T-cell (primary cell): Measurements from ENCODE around the gene C16orf74. TPM values are rescaled to one million over a fixed set of nuclear protein-coding genes. Genes with fewer than 3 reads are reported as not detected.

Source experiments
- ATAC-seq, 4 experiments: fragments of 200-7000 bp in 3 of 4; fragments of 150-1000 bp in 1 of 4; cut with Tn5 transposase; replicated peaks in 1 of 4; 1 replicate in 3 of 4; 2 replicates in 1 of 4; pipeline ENCODE4 v1.10.0; 2021; ENCODE audit warnings: moderate library complexity in 3 of 4, mild to moderate bottlenecking in 2 of 4, moderate number of reproducible peaks in 1 of 4
- CTCF ChIA-PET, 2 donors: fragments of 300-600 bp; sonication (Branson Sonifier 250); formaldehyde crosslinking; loops; one replicate each; lab custom pipeline; 2022; ENCODE audit warnings: antibody characterized with exemption in 2 of 2; lab: Charles Lee
- POLR2A ChIA-PET, 2 donors: fragments of 300-600 bp; sonication (Branson Sonifier 250); formaldehyde crosslinking; loops; one replicate each; lab custom pipeline; 2022; ENCODE audit warnings: antibody characterized with exemption in 2 of 2; lab: Charles Lee
- DNase-seq, 35 experiments: peaks; one replicate each; pipeline versions ENCODE4 v3.0.0 to v3.0.0-alpha.2; 2013 to 2023
- H3K27ac ChIP-seq: one replicate; pipeline ENCODE4 v1.5.1; 2013; ENCODE audit warnings: low read length
- H3K27me3 ChIP-seq, 2 experiments: replicated peaks in 1 of 2; 1 replicate in 1 of 2; 2 replicates in 1 of 2; pipeline versions ENCODE4 v1.6.1 to v1.7.0; 2013; ENCODE audit warnings: low read length in 1 of 2, mixed read lengths in 1 of 2; ENCODE audit not compliant: control insufficient read depth in 2 of 2, insufficient read depth in 2 of 2; ENCODE audit errors: extremely low read depth in 1 of 2
- H3K36me3 ChIP-seq, 2 donors: 1 replicate in 1 of 2; 2 replicates in 1 of 2; pipeline versions ENCODE4 v1.6.1 to v1.7.0; 2013; ENCODE audit warnings: low read length in 1 of 2; ENCODE audit not compliant: control insufficient read depth in 2 of 2, insufficient read depth in 1 of 2; ENCODE audit errors: extremely low read depth in 1 of 2
- H3K4me1 ChIP-seq, 2 experiments: 1 replicate in 1 of 2; 2 replicates in 1 of 2; pipeline versions ENCODE4 v1.6.1 to v1.7.0; 2013; ENCODE audit warnings: low read length in 2 of 2, mixed read lengths in 1 of 2; ENCODE audit not compliant: insufficient read depth in 2 of 2, control insufficient read depth in 1 of 2; ENCODE audit errors: extremely low read depth in 1 of 2
- H3K4me3 ChIP-seq, 2 donors: 1 replicate in 1 of 2; 2 replicates in 1 of 2; pipeline versions ENCODE4 v1.5.1 to v1.7.0; 2013; ENCODE audit warnings: mild to moderate bottlenecking in 2 of 2, low read length in 1 of 2, moderate library complexity in 1 of 2; ENCODE audit not compliant: control insufficient read depth in 1 of 2; ENCODE audit errors: extremely low read depth in 1 of 2
- H3K9me3 ChIP-seq: 2 replicates; pipeline ENCODE4 v1.7.0; 2013
- H3K27ac Mint-ChIP-seq, 2 donors: one replicate each; pipeline ENCODE4 v1.8.0; 2020 to 2021; ENCODE audit warnings: mild to moderate bottlenecking in 2 of 2, mixed read lengths in 2 of 2
- H3K27me3 Mint-ChIP-seq, 2 donors: one replicate each; pipeline ENCODE4 v1.8.0; 2021 to 2022; ENCODE audit warnings: mixed read lengths in 2 of 2
- H3K36me3 Mint-ChIP-seq: one replicate; pipeline ENCODE4 v1.8.0; 2021; ENCODE audit warnings: mixed read lengths
- H3K4me1 Mint-ChIP-seq, 3 donors: one replicate each; pipeline ENCODE4 v1.8.0; 2020 to 2022; ENCODE audit warnings: mixed read lengths in 3 of 3, mild to moderate bottlenecking in 1 of 3
- H3K4me3 Mint-ChIP-seq, 3 donors: one replicate each; pipeline ENCODE4 v1.8.0; 2020 to 2022; ENCODE audit warnings: mild to moderate bottlenecking in 3 of 3, mixed read lengths in 3 of 3, moderate library complexity in 3 of 3
- H3K9me3 Mint-ChIP-seq, 3 donors: one replicate each; pipeline ENCODE4 v1.8.0; 2020 to 2022; ENCODE audit warnings: mixed read lengths in 3 of 3
- WGBS: methylation state at CpG from one replicate; pipeline ENCODE4 v1.1.5; 2013; ENCODE audit warnings: missing lambda C conversion rate; ENCODE audit not compliant: insufficient coverage; 5-methylcytosine and 5-hydroxymethylcytosine counted together
- total RNA-seq, 35 experiments: library from RNA in 6 of 35; stranded (reverse) in 6 of 35; fragments of 120-200 nt in 1 of 35; gene quantifications; one replicate each; pipeline versions ENCODE4 v1.2.1 to v1.2.4 and lab custom pipeline; 2013 to 2026

Gene C16orf74
- total RNA-seq, 5 donors from 2014 or later (not counting 1 experiment from before 2014, with no cell fraction given), result 3.1 to 21.7 (median 15.6) TPM

- DNase-seq (no peak), ATAC-seq (no peak)
- Mint-ChIP-seq H3K9me3 (peaks cover 3% of the 10 kb centered on the region in 3 donors), H3K4me3 (no peak overlapping the region), H3K27me3 (no peaks in the 10 kb centered on the region), H3K27ac (no peak overlapping the region), H3K36me3 (peaks cover 12% of the 10 kb centered on the region), H3K4me1 (peaks cover 0 to under 1% (median 0%) of the 10 kb centered on the region in 3 donors)
- no peaks in the 10 kb centered on the region for H3K9me3 ChIP-seq
- WGBS, result 93% methylated on average over 44 of the region's 53 CpGs
- CTCF ChIA-PET, result no interaction called here
- POLR2A ChIA-PET, result no interaction called here
- no peaks in the 10 kb centered on the region for H3K36me3 ChIP-seq
- H3K4me3 ChIP-seq, result no peak overlapping the region
- H3K4me1 ChIP-seq, result no peaks in the 10 kb centered on the region
- no peaks in the 10 kb centered on the region for H3K27me3 ChIP-seq
- no peak overlapping the region for H3K27ac ChIP-seq
Measured at GRCh38 chr16:85709766-85710585, 40.9 kb downstream of the C16orf74 start.

- ChIA-PET CTCF (no interaction called here), POLR2A (interaction anchor here in 1 of 2 donors (0.6 kb wide), 1 partner anchor 654 kb away, joined by 7 read pairs; no protein-coding TSS in a partner anchor)
- no peaks in the 10 kb centered on the region for H3K27me3 Mint-ChIP-seq
- H3K36me3 Mint-ChIP-seq, result peaks cover 12% of the 10 kb centered on the region
- Histone ChIP-seq H3K4me3 (no peak overlapping the region), H3K4me1 (no peaks in the 10 kb centered on the region), H3K9me3 (no peaks in the 10 kb centered on the region), H3K36me3 (no peaks in the 10 kb centered on the region), H3K27me3 (no peaks in the 10 kb centered on the region), H3K27ac (no peak overlapping the region)
- no peak for ATAC-seq
- H3K9me3 Mint-ChIP-seq, result peaks cover 3% of the 10 kb centered on the region in 3 donors
- H3K4me1 Mint-ChIP-seq, result no peaks in the 10 kb centered on the region
- no peak overlapping the region for H3K4me3 Mint-ChIP-seq
- no peak overlapping the region for H3K27ac Mint-ChIP-seq
- no peak for DNase-seq
- 84% methylated on average over 5 of the region's 6 CpGs for WGBS
Measured at GRCh38 chr16:85708338-85708737, 42.6 kb downstream of the C16orf74 start.

- Mint-ChIP-seq H3K36me3 (peaks cover 9% of the 10 kb centered on the region), H3K27ac (no peak overlapping the region), H3K9me3 (peaks cover 3% of the 10 kb centered on the region in 3 donors), H3K4me3 (no peak overlapping the region), H3K4me1 (no peaks in the 10 kb centered on the region), H3K27me3 (no peaks in the 10 kb centered on the region)
- H3K27ac ChIP-seq, result no peak overlapping the region
- ATAC-seq (no peak), DNase-seq (no peak)
- H3K9me3 ChIP-seq, result no peaks in the 10 kb centered on the region
- no peaks in the 10 kb centered on the region for H3K36me3 ChIP-seq
- 78% methylated on average over 14 of the region's 16 CpGs for WGBS
- no peak overlapping the region for H3K4me3 ChIP-seq
- H3K4me1 ChIP-seq, result no peaks in the 10 kb centered on the region
- POLR2A ChIA-PET, result no interaction called here
- CTCF ChIA-PET, result no interaction called here
- no peaks in the 10 kb centered on the region for H3K27me3 ChIP-seq
Measured at GRCh38 chr16:85707528-85708095, 43.3 kb downstream of the C16orf74 start.

GRCh38 chr16:85706449-85707034 lies 44.4 kb downstream of the C16orf74 start:
- Histone ChIP-seq H3K27ac (no peak overlapping the region), H3K4me1 (no peaks in the 10 kb centered on the region), H3K4me3 (no peak overlapping the region), H3K9me3 (no peaks in the 10 kb centered on the region), H3K36me3 (no peaks in the 10 kb centered on the region), H3K27me3 (peaks cover 0 to 3% of the 10 kb centered on the region in 2 experiments)
- ATAC-seq (no peak), DNase-seq (no peak)
- Mint-ChIP-seq H3K4me1 (no peaks in the 10 kb centered on the region), H3K9me3 (peaks cover 0 to 5% (median 0%) of the 10 kb centered on the region in 3 donors), H3K36me3 (peaks cover 3% of the 10 kb centered on the region), H3K27ac (no peak overlapping the region), H3K4me3 (no peak overlapping the region), H3K27me3 (no peaks in the 10 kb centered on the region)
- ChIA-PET POLR2A (no interaction called here), CTCF (no interaction called here)
- WGBS, result 87% methylated on average over 5 of the region's 11 CpGs

GRCh38 chr16:85704900-85705846 lies 45.7 kb downstream of the C16orf74 start:
- Histone ChIP-seq H3K36me3 (no peaks in the 10 kb centered on the region), H3K4me1 (no peaks in the 10 kb centered on the region), H3K27me3 (peaks cover 0 to 3% of the 10 kb centered on the region in 2 experiments), H3K27ac (no peak overlapping the region), H3K9me3 (no peaks in the 10 kb centered on the region), H3K4me3 (no peak overlapping the region)
- ChIA-PET CTCF (interaction anchor here in 1 of 2 donors (0.5 kb wide), 1 partner anchor 13 kb away, joined by 3 read pairs; no protein-coding TSS in a partner anchor), POLR2A (no interaction called here)
- H3K4me3 Mint-ChIP-seq, result no peak overlapping the region
- H3K9me3 Mint-ChIP-seq, result peaks cover 0 to 5% (median 0%) of the 10 kb centered on the region in 3 donors
- H3K27me3 Mint-ChIP-seq, result no peaks in the 10 kb centered on the region
- 92% methylated on average over 12 of the region's 20 CpGs for WGBS
- no peak overlapping the region for H3K27ac Mint-ChIP-seq
- DNase-seq, result no peak
- H3K4me1 Mint-ChIP-seq, result no peaks in the 10 kb centered on the region
- no peaks in the 10 kb centered on the region for H3K36me3 Mint-ChIP-seq
- no peak for ATAC-seq

- WGBS, result no CpG with 5 or more reads among the region's 11 CpGs
- POLR2A ChIA-PET, result no interaction called here
- CTCF ChIA-PET, result no interaction called here
- Histone ChIP-seq H3K4me1 (no peaks in the 10 kb centered on the region), H3K4me3 (no peak overlapping the region), H3K27ac (no peak overlapping the region), H3K36me3 (no peaks in the 10 kb centered on the region), H3K27me3 (peaks cover 0 to 3% of the 10 kb centered on the region in 2 experiments), H3K9me3 (no peaks in the 10 kb centered on the region)
- Mint-ChIP-seq H3K36me3 (no peaks in the 10 kb centered on the region), H3K27ac (no peak overlapping the region), H3K9me3 (peaks cover 0 to 5% (median 0%) of the 10 kb centered on the region in 3 donors), H3K27me3 (no peaks in the 10 kb centered on the region), H3K4me3 (no peak overlapping the region), H3K4me1 (no peaks in the 10 kb centered on the region)
- ATAC-seq (no peak), DNase-seq (no peak)
Measured at GRCh38 chr16:85704011-85704410, 46.9 kb downstream of the C16orf74 start.
